Hypothalamus (tissue), 51 donors: Measurements from ENCODE around the gene DOK7.
A peak's percentile ranks its signal among the peaks of the same experiment; 100 is the strongest.

Experiments
- DNase-seq, 51 donors: peaks; one replicate each; lab custom pipeline; 2025; lab: John Stamatoyannopoulos, UW

The DOK7 gene

GRCh38 chr4:3426465-3427133 lies 36.5 kb upstream of the DOK7 start:
- DNase-seq: no peak

GRCh38 chr4:3427134-3427476 lies 36.0 kb upstream of the DOK7 start:
- no peak for DNase-seq

DNA sequence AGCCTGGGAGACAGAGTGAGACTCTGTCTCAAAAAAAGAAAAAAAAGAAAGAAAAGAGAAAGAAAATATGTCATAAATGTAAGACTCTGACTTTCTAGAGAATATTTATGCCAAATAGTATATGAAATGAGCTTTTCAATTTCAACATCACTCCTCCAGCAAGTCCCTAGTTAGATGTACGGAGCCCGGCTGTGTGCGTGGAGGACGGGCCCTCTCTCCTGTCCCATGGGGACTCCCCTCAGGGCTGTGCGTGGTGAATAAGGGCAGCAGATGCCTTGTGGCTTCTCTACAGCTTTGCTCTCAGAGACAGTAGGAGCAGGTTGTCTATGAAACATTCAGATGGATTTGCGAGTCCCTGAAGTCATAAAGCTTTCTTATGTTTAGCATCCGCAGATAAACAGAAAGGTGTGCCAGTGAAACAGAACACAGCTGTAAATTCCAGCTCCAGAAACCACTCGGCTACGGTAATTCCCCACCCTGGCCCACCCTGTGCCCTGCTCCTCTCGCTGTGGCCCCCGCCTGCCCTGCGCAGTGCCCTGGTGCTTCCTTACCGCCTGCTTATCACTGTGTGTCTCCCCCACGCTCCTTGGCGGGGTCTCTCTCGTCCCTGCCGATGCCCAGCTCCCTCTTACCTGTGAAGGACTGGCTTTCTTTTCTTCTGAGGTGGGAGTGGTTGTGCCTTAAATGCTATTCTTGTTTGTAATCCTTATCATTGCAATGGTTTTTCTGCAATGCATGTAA lies 35.2 kb upstream of the DOK7 start:
- DNase-seq: no peak

GRCh38 chr4:3429651-3430050 lies 33.5 kb upstream of the DOK7 start:
- DNase-seq: no peak

- no peak for DNase-seq
Observed at GRCh38 chr4:3430524-3430923, 32.6 kb upstream of the DOK7 start.

DNA sequence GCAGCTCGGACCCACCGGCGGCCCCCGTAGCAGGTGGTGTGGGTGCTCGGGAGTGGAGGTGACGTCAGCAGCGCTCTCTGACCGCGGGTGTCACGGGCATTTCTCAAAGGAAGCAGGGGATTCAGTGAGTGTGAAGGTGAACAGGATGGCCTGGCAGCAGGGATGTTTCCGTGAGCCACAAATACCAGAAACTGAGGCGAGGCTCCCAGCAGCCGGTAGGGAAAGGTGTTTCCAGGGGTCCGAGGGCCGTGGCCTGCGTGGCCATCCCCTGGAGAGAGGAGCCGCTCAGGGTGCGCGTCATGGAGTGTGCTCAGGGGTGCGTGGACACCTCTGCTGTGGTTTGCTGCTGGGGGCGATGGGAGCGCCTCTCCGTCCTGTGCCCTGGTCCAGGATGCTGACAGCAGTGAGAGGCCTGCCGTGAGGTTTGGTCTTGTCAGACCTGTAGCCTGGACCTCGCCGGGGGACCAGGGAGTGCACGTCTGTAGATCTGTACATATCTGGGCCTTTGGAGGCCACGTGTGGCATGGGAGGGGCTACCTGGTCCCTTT lies 31.6 kb upstream of the DOK7 start:
- DNase-seq: no peak

- no peak for DNase-seq
Observed at GRCh38 chr4:3432381-3432790, 30.7 kb upstream of the DOK7 start.

DNA sequence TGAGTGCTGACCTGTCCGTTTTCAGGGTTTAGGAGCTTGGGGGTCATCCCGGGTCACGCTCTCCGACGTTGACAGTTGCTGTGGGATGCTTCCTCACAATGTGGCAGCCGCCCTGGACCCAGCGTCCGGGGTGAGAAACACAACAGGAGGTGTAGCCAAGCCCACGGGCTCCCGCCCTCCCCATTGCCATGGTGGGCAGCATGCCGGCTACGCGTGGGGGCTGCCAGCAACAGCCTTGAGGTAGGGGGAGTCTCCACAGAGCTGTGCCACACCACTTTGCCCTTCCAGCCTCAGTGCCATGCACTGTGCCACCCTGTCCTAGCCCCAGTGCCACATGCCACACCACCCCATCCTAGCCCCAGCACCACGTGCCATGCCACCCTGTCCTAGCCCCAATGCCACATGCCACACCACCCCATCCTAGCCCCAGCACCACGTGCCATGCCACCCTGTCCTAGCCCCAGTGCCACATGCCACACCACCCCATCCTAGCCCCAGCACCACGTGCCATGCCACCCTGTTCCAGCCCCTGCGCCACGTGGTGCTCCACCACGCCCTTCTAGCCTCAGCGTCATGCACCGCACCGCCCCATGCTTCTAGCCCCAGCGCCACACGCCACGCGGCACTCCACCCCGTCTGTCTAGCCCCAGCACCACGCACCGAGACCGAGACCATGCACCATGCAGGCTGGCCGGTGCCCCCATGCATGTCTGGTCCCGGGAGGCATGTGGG lies 29.8 kb upstream of the DOK7 start:
- no peak for DNase-seq

DNA sequence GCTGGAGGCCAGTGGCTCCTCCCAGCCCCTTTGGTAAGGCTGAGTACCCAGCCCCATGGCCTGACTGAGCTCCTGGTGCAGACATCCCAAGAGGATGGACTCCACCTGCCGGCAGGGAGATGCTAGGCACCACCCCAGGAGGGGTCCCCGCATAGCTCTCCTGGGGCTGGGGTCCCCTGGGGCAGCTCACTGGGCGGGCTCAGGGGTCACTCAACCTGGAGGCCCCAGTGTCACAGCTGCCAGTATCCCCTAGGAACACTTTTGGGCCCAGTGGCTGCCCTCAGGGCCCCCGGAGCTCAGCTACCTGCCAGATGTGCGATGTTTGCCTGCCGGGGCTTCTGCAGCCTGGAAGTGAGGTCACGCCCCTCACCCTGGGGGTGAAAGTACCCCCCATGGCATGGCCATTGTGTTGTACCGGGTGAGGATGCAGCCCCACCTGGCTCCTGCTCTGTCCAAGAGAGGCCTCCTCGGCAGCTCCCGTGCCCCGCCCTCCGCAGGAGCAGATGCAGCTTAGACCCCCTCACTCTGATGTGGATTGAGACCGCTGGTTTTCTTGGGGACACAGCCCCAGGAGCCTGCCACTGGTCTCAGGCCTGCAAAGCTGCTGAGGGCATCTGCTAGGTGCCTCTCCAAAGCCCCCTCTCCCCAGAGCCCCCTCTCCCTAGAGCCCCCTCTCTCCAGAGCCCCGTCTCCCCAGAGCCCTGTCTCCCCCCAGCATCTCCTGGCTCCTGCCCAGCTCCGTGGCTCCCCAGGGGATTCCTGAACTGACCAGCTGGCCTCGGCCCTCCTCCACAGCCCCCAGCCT lies 28.0 kb upstream of the DOK7 start:
- DNase-seq: no peak

GRCh38 chr4:3435686-3435956 lies 27.5 kb upstream of the DOK7 start:
- DNase-seq: no peak

DNA sequence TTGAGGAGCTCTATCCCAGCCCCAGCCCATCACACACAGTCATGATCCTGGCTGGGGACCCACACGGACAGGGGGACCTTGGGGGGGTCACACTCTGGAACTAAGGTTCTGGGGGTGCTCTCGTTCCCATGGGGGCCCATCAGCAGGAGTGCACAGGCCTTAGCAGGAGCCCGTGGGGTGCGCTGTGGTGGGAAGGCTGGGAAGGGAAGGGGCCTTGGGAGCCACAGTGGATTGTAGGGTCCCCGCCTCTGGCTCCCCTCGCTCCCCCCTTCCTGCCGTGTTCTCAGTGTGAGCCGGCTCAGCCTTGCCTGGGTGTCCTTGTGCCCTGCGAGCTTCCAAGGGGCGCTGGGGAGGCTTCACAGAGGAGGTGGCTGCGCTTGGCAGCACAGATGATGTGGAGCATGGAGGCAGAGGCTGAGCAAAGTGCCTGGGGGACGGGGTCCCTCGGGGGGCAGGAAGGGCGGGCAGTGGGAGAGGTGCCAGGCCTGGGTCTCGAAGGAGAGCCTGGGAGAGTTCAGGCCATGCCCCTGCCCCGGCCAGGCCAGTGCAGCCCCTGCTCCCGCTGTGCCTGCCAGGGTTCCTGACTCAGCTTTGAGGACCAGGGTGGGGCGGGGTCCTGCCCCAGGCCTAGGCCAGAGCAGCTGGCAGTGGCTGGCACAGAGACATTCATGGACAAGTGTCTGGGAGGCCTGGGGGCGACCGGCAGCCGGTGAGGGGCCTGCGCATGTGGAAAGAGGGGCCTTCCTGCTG lies 26.9 kb upstream of the DOK7 start:
- DNase-seq: no peak

GRCh38 chr4:3436798-3437581 lies 26.1 kb upstream of the DOK7 start:
- peak in 3 of 51 donors; percentile 11 to 24 (median 16) for DNase-seq

DNA sequence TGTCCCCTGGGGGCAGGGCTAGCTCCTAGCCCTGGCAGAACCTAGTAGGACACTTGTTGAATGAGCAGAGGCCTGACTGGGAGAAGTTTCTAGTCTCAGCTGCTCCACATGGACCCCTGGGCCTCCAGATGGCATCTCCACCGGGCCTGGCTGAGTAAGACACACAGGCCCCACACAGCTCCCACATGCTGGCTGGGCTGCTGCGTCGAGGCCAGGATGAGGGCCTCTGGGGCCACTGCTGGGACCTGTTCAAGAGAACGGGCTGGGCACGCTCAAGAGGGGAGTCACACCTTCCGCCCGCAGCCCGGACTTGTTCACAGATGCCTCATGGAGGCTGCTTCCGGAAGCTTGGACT lies 25.5 kb upstream of the DOK7 start:
- DNase-seq: no peak

DNA sequence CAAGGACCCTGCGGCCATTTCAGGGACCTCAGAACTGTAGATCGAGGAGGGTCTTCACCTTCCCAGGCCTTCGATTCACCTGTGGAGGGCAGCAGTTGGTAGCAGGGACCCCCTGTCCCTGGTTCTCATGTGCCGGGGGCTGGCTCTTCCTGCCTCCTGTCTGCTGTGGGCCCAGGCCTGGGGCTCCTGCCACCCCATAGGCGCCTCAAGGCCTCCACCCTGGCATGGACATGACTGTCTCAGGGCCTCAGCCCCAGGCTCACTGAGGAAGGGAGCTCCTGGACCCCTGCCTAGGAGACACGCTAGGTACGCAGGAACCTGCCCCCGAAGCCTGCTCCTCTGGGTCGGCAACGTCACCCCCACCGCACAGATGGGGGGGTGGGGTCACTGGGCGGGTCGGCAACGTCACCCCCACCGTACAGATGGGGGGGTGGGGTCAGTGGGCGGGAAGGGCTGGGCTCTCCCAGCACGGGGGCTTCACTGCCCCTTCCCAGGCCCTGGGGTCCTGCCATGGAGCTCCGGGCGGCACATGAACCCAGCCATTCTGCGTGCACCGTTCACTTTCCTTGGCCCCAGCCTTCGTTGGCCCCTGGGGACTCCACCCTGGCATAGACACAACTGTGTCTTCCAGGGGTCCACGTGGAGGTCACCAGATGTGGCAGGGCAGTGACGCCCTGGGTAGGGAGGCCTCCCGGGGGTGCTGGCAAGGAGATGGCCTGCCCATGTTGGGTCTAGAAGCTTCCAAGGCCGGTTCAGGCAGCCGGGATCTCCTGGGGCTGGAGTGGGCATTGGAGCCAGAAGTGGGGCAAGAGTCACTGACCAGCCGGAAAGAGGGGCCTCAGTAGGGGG lies 24.9 kb upstream of the DOK7 start:
- no peak for DNase-seq

- DNase-seq: no peak
Observed at GRCh38 chr4:3438847-3439180, 24.3 kb upstream of the DOK7 start.

GRCh38 chr4:3439391-3439790 lies 23.7 kb upstream of the DOK7 start:
- DNase-seq: no peak

DNA sequence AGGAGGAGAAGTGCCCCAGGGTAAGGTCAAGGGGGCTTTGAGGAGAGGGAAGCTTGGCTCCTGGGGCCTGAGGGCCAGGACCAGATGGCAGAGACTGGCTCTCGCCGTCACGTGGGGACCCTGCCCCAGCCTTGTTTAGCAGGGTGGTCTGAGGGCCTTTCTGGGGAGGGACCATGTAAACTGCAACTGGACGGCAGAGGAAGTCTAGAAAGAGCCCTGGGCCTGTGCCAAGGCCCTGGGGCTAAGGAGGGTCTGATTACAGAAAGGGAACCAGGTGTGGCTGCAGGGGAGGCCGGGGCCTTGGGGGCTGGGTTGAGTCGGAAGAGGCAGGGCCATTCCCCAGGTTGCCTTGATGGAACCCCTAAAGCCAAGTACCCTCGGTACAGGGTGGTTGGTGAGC lies 23.1 kb upstream of the DOK7 start:
- DNase-seq: no peak

GRCh38 chr4:3440979-3441500 lies 22.1 kb upstream of the DOK7 start:
- peak in 1 of 51 donors; percentile 12 for DNase-seq
